Activated T-cell treated with anti-CD3 and anti-CD28 coated beads, Interleukin-2, amount 50 U/mL, for 48 hours (primary cell): ENCODE measurements around the gene TNFRSF13B.

Experiments
- DNase-seq, 2 experiments: peaks; one replicate each; pipeline ENCODE4 v3.0.0-alpha.2; 2020

The TNFRSF13B gene

DNA sequence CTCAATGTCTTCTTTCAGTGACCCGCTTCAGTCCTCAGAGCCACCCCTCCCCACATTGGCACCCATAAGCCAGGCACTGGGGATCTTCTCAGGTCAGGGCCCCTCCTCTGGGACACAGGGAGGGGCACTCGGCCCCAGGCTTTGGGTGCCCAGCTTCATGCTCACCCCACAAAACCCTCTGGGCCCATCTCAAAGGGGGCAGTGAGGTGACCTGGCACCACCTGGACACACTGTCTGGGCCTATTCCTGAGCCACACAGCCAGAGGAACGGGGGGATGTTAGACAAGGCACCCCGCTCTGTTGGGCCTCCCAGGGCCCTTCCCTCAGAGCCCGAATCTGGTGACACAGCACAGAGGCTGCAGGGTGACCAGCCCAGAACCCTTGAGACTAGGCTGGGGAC is 36.1 kb downstream of the TNFRSF13B start:
- peak in 1 of 2 experiments; percentile 1 for DNase-seq

DNA sequence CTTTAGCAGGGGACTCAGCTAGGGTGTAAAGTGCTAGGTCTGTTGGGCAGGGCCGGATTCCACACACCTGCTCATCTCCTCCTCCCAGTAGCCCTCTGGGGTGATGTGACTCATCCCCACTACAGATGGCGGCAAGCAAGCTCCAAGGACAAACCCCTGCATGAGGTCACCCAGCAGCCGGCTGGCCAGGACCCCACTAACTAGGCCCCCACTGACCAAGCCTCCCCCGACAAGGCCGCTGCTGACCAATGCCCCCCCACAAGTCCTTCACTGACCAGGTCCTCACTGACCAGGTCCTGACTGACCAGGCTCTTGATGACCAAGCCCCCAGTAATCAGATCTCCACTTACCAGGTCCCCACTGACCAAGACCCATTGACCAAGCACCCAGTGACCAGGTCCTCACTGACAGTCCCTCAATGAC is 36.7 kb downstream of the TNFRSF13B start:
- DNase-seq = no peak

DNA sequence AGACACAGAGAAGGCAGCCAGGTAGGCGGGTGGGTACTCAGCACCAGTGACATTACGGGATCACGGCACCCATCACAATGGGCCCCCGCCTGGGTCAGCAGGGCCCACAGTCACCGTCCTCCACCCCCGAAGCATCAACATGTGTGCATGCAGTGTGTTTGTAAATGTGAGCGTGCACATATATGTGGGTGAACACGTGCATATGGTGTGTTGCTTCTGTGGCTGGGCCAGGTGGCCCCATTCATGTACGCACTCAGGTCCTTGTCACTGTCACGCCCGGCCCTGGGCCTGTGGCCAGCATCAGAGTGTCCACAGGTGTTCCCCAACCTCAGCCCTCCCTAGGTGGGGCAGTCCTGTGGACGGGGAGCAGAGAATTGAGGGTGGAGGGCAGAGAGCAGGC is 37.1 kb downstream of the TNFRSF13B start:
- DNase-seq = peak in 1 of 2 experiments; percentile 14

DNA sequence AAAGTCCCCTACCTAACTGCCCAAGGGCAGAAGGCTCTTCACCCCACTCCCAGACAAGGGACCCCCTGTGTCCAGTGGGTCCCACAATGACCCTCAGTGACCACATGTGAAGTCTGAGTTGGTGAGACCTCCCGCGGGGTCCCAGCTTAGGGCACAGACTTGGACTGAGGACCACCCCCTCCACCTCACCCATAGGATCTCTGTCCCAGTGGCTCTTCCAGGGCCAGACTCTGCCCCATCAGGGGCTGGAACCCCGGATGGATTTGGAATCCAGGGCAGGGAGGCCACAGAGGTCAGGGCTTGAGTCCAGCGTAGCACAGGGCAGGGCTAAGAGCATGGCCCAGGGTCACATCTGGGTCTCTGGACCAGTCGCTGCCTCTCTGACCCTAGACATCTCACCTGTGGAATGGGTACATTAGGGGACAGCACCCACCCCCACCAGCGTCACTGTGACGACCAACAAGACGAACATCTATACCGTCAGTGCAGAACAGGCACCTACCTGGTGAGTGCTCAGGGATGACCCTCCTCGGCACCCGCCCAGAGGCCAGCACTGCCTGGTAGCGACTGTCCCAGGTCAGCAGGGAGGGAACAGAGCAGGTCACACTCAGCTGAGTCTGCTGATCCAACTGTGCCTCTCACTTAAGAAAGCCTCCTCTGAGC is 37.7 kb downstream of the TNFRSF13B start:
- no peak for DNase-seq

DNA sequence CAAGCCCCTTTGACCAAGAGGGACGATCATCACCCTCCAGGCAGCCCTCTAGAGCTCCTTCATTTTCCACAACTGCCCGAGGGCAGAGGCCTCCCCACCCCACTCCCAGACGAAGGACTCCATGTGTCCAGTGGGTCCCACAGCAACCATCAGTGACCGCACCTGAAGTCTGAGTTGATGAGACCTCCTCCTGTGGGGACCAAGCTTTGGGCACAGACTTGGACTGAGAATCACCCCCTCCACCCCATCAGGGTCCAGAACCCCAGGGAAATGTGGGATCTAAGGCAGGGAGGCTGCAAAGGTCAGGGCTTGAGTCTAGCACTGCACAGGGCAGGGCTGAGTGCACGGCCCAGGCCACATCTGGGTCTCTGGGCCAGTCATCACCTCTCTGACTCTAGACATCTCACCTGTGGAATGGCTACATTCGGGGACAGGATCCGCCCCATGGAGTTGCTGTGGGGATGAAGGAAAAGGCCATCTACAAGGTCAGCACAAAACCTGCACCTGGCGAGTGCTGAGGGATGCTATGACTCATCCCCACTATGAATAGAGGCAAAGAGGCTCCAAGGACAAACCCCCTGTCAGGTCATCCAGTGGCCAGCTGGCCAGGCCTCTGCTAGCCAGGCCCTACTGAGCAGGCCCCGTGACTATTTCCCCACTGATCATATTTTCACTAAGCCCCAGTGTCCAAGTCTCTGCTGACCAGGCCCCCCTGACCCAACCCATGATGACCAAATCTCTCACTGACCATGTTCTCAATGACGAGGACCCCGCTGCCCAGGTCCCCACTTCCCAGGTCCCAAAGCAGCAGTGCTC is 38.4 kb downstream of the TNFRSF13B start:
- no peak for DNase-seq

DNA sequence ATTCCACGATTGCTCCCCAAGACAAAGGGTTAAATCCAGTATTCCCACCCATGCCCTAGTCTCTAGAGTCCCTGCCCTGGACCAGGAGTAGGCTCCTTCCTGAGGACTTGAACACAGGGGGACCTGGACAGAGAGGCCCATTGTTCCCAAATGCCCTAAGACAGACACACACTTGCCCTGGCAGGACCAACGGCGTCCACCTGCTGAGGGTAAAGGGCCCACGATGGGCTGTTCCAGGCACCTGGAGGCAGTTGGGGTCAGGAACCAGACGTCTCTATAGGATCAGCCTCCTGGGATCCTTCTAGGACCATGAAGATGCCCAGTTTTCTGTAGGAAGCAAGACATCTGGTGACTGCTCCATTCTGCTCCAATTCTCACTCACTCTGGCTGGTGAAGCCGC is 39.3 kb downstream of the TNFRSF13B start:
- DNase-seq = no peak

DNA sequence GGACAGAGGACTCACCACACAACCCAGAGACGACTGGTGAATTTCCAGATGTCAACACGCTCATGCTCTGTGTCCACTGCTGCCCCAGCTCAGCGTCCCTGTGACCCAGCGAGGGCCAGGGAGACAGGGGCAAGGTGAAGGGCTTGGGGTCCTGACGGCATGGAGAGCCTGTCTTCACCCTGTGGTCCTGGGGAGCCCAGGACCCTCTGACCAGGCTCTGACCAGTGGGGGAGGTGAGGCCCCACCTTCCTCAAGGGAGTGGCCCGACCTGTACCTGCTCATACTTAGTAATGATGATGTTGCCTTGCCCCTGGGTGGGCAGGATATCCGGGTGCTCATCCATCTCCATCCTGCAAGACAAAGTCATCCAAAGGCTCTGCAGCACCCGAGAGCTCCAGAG is 39.8 kb downstream of the TNFRSF13B start:
- DNase-seq = no peak

DNA sequence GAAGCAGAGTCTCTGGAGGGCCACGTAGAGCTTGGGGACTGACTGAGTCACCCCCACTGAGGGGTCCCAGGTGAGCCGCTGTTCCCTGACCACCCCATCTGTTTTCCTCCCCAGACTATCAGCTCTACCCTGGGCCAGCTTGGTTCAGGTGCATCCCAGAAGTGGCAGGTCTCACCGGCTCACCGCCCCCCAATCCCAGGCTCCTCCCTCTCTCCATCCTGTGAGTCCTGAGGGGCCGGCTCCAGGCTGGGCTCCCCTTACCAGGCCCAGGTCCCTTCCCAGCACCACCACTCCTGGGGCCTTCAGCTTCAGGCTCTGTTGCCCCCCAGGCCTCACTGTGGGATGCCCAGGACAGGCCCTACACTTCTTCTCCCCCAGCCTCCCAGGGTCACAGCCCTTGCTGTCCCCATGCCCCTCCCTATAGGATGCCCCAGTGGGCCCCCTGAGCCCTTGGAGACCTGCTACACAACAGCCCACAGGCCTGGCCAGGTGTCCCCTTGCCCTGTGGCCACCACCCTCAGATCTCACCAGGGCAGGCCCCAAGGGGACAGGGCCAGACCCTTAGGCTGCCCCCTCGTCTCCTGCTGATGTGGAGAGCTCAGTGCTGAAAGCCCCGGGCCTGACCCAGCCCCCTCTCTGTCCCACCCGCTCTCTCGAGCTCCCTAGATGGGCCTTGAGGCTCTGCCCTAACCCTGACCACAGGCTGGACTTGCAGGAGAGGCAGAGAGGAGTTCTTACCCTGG is 40.4 kb downstream of the TNFRSF13B start:
- no peak for DNase-seq

DNA sequence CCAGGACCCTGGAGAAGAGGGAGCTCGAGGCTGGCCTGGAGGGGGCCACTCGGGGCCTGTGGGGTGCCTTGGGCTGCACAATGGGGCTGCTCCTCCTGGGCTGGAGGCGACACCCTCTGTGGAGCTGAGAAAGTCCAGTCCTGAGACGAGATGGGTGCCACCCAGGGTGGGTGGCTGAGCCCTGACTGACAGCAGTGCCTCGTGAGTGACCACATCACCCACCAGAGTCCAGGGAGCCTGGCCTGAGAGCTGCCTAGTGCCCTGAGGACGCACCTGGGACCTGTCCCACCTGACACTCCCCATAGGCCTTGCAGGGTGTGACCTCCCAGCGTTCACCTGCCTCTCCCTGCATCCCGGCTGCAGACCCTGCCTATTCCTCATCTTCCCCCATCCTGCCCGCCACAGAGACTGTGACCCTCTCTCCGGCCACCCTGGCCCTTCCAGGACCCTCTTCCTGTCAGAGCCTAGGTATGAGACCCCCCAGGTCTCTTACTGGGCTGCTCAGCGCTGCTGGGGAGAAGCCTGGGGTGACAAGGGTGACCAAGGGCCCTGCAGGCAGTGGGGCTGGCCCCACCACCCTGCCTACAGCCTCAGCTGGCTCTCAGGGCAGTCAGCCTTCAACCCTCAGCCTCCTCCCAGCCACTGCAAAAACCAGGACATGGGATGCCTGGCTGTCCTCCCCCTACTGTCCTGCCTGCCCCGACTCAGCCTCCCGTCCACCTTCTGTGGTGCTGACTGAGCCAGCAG is 41.2 kb downstream of the TNFRSF13B start:
- no peak for DNase-seq

DNA sequence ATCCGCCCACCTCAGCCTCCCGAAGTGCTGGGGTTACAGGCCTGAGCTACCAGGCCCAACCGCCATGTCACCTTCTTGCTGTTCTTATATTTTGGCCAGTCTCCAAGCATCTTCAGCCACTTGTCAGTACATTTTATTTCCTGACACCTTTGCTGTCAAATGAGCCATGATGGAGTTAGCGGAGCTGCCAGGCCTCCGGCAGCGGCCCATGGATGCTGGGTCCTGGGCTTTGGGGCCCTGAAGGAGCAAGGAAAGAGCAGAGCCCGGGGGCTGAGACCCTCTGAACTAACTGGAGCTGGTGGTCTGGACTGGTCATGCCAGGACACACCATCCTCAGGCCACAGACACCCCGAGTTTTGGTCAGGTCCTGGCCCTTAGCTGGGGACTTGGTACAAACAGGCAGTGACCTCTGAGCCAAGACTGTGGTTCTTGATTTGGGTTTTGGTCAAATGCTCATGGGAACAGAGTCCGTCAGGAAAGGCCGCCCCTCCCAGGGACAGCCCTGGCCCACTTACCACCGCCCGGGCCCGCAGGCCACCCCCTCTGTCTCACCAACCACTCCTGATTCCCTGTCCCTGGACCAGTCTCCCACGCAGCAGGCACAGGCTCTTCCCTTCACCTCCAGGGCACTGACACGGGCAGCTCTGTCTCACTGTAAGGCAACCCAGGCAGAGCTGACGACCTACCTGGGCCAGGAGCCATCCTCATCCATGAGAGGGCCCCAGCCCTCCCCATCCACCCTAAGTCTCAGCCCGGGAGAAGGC is 42.0 kb downstream of the TNFRSF13B start:
- DNase-seq = no peak

DNA sequence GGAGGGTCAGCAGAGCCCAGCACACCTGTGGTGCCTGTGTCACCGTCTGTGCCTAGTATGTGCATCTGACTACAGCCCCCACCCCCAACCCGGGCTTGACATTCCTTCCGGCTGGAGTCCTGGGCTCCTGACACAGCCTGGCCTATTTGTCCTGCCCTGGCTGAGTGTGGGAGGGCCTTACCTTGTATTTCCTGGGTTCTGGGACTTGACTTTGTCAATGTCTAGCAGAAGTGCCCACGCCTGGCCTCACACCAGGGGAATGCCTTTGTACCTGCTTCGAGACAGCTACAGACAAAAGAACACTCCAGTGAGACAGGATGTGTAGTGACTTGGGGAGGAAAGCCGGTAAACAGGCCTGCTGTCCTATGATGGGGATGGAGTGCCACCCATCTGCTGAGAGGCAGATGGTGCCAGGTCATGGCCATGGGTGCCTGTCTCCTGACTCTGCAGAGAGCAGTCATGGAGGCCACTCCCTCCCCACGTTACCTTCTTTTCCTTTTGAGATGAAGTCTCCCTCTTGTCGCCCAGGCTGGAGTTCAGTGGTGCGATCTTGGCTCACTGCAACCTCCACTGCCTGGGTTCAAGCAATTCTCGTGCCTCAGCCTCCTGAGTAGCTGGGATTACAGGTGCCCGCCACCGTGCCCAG is 42.8 kb downstream of the TNFRSF13B start:
- DNase-seq = no peak

DNA sequence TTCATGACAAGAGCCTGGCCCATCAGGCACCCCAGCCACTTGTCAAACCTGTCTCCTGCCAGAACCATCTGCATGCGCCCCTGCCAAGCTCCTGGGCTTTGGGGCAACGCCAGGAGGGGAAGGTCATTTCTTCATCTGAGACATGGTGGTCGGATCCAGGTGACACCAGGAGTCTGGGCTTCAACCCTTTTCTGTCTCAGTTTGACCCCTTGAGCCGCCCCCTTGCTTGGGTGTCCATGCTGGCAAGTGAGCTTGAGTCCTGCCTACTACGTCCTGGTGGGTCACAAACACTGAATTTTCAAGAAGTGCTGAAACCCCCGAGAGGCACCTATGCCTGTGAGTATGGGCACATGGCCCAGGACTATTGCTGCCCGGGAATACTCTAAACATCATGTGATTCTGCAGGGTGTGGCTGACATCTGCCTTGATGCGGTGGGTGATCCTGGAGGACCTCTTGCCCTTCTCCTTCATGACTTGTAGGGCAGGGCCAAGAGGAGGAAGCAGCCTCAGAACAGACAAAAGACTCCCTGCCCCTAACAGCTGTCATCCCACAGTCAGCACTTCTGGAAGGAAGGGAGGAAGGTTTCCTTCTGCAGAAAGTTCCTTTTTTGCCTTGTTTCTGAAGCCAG is 43.4 kb downstream of the TNFRSF13B start:
- DNase-seq = no peak

DNA sequence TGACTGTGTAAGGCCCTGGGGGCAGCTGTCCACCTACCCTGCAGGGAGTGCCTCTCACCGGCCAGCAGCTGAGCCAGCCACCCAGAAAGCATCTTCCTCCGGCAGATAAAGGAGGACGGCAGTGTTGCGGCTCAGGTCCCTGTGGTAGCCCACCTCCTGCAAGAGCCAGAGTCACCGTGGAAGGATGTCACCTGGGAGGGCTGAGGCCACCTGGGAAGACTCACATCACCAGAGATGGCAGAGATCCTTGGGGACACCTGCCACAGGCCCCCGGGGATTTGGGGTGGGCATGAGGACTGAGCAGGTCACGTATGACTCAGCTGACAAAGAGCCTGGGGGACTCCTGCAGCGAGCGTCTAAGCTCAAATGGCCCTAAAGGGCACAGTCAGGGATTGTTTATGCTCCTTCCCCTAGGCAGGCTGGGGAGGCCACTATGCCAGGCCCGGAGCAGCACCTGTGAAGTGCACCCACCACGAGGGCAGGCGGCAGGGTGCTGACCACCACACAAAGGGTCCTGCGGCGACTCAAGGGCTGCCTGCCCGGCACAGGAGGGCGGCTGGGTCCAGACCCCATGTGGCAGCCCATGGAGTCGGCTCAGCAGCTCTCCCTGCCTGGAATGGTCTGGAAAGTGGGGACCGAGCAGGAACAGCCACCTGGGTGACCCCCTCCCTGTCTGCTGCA is 44.1 kb downstream of the TNFRSF13B start:
- no peak for DNase-seq

DNA sequence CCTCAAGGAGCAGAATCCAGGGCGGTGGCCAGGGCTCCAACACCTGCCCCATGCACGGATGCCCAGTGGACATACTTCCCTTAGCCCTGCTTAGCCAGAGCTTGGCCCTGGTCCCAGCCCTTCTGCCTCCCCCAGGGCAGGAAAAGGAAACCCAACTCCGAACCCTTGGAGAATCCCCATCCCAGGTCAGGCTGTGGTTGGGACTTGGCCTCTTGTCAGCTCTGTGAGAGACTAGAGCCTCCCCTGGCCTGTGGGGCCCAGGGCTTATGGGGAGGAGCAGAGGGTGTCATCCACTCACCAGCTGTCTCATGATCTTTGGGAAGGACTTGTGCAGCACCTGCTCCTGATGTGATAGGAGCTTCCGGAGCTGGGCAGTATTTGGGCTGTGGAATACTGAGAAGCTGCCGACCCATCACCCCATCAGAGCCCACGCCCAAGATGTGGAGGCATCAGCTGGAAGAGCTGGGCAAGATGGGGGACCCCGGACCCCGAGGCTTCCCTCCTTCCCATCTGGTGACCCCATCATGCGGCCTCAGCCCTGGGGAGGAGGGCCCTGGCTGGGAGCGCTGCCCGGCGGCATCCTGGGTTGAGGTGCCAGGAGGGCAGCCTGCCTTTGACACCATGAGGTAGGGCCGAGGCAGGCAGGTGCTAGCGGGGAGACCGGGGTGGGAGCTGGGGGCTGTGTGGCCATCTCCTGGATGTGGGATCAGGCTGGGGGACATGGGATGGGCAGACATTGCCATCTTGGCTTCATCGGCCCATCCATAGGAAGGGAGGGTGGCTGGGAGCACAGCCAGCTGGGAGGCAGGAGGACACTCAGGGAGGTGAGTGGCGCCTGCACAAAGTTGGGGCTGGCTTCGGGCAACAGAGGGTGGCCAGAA is 45.1 kb downstream of the TNFRSF13B start:
- DNase-seq = no peak

DNA sequence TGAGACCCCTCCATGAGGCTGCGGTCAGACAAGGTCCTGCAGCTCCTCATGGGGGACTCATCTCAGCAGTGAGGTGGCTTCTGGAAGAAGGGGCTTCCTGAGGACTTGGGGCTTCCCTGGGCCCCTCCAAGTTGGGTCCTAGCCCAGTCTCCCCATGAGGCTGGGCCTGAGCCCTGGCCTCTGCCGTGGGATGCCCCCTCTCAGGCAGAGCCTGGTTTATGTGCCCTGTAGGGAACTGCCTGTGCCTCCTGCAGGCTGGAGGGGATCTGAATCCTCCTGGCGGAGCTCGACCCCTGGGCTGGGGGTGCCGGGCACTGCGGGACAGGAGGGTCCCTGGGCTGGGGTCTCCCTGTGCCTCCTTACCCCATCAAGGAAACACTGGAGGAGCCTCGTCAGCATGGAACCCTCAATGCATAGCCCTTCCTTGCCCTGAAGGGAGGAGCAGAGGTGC is 45.8 kb downstream of the TNFRSF13B start:
- no peak for DNase-seq

DNA sequence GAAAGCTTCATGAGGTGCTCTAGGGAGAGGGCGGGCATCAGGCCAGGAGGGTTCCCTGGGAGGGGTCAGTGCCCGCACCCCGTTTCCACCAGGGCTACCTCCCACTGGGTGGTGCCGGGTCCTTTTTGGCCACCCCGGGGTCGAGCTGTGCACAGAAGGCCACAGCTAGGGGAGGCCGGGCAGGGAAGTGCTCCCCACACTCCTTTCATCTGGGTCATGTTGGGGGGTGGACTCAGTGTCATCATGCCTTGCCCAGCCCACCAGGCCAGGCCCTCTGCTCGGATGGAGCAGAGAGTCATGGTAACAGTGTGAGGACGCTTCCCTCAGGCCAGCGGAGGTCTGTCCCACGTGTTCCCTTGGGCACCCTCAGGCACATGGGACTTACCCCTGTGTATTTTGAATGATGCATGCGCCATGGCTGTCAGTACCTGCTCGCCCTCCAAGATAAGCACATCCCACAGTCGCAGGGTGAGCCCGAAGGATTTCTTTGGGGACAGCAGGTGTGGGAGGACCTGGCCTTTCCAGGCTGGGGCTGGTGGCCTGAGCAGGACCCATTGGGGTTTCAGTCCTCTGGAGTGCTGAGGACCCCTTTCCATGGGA is 46.4 kb downstream of the TNFRSF13B start:
- no peak for DNase-seq

DNA sequence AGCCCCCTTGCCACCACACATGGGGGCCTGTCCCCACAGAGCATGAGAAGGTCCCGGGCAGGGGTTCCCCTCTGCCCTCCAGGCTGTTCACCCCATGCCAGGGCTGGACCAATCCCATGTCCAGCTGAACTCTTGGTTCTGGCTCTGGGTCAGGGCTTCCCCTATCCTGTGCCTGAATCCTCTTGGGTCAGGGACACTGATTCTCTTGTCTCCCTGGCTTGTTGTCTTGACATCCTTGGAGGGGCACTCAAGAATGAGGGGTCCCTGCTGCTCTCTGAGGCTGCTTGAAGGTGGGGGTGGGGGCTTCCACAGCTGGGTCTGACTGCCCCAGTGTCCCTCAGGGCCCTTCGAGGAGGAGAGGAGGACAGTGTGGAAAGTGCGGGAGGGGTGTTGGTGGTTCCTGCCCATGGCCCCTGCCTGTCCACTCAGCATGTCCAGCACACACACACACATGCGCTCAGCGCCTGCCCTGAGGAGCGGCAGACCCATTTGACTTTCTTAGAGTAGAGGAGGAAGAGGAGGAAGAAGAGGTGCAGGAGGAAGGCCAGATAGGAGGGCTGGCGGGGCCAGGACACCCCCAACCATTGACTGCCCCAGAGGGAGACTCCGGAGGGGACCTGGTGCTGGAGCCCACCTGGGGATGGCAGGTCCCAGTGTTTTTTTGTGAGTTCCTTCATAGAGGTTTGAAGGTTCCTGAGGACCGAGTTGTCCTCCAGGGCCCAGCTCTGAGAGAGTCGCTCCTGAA is 47.0 kb downstream of the TNFRSF13B start:
- DNase-seq = no peak
